Measurements from ENCODE around the gene CACNG1. TPM values are rescaled to one million over a fixed set of nuclear protein-coding genes. Genes with fewer than 3 reads are reported as not detected.

Gene CACNG1
- total and polyA plus RNA-seq, 2 donors (not counting 1 experiment from before 2014, with no cell fraction given) = not detected

DNA sequence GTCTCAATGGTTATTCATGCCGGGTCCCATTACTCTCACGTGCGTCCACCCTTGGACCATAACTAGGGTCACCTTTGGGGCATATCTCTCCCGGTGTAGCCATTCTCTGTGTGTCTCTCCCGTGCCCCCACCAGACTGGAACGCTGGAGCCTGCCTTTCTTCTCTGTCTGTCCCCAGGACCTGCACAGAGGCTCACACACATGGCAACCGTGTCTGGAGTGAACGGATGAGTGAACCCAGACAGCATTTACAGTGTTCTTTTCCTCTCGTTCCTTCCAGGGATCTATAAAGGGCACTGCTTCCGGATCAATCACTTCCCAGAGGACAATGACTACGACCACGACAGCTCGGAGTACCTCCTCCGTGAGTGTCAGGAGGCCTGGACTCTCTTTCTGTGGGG, 26.4 kb upstream of the CACNG1 start:
- no peak overlapping the region for H2AFZ ChIP-seq (ENCODE audit: low read length)
- H4K20me1 ChIP-seq (ENCODE audit: control insufficient read depth, extremely low read depth, insufficient read depth, low read length) = no peaks in the 10 kb centered on the region
- no peak overlapping the region for H3K4me3 ChIP-seq (replicated peaks in 1 of 4; ENCODE audit: control extremely low read depth in 1 of 4, insufficient read depth in 1 of 4, low read depth in 3 of 4, low read length in 4 of 4)
- no peaks in the 10 kb centered on the region for H3K36me3 ChIP-seq (ENCODE audit: control insufficient read depth, insufficient read depth, low read length)
- no peak overlapping the region for H3K4me2 ChIP-seq (ENCODE audit: extremely low read depth, insufficient read depth, low read length)
- H3K9ac ChIP-seq (ENCODE audit: insufficient read depth, low read length) = no peak overlapping the region
- no peaks in the 10 kb centered on the region for H3K79me2 ChIP-seq (ENCODE audit: control insufficient read depth, insufficient read depth, low read length)
- H3K9me3 ChIP-seq (ENCODE audit: control insufficient read depth, insufficient read depth, low read depth, low read length) = no peaks in the 10 kb centered on the region
- H3K27ac ChIP-seq (ENCODE audit: insufficient read depth, low read length) = no peak overlapping the region
- H3K27me3 ChIP-seq (ENCODE audit: control insufficient read depth, insufficient read depth, low read length) = peaks cover 5% of the 10 kb centered on the region
- no peaks in the 10 kb centered on the region for H3K4me1 ChIP-seq (ENCODE audit: control insufficient read depth, extremely low read depth, insufficient read depth, low read length)
- DNase-seq (ENCODE audit: low read depth in 2 of 2) = no peak
- TF ChIP-seq, protein P1, sequence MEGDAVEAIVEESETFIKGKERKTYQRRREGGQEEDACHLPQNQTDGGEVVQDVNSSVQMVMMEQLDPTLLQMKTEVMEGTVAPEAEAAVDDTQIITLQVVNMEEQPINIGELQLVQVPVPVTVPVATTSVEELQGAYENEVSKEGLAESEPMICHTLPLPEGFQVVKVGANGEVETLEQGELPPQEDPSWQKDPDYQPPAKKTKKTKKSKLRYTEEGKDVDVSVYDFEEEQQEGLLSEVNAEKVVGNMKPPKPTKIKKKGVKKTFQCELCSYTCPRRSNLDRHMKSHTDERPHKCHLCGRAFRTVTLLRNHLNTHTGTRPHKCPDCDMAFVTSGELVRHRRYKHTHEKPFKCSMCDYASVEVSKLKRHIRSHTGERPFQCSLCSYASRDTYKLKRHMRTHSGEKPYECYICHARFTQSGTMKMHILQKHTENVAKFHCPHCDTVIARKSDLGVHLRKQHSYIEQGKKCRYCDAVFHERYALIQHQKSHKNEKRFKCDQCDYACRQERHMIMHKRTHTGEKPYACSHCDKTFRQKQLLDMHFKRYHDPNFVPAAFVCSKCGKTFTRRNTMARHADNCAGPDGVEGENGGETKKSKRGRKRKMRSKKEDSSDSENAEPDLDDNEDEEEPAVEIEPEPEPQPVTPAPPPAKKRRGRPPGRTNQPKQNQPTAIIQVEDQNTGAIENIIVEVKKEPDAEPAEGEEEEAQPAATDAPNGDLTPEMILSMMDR (conservative IDR thresholded peaks at IDR 0.05 in 1 of 2, IDR thresholded peaks at IDR 0.05 in 1 of 2; ENCODE audit: low read depth in 1 of 2, low read length in 2 of 2) = no peak
- no peak for TF ChIP-seq EZH2 (IDR thresholded peaks at IDR 0.05; ENCODE audit: low read length, missing control alignments)

DNA sequence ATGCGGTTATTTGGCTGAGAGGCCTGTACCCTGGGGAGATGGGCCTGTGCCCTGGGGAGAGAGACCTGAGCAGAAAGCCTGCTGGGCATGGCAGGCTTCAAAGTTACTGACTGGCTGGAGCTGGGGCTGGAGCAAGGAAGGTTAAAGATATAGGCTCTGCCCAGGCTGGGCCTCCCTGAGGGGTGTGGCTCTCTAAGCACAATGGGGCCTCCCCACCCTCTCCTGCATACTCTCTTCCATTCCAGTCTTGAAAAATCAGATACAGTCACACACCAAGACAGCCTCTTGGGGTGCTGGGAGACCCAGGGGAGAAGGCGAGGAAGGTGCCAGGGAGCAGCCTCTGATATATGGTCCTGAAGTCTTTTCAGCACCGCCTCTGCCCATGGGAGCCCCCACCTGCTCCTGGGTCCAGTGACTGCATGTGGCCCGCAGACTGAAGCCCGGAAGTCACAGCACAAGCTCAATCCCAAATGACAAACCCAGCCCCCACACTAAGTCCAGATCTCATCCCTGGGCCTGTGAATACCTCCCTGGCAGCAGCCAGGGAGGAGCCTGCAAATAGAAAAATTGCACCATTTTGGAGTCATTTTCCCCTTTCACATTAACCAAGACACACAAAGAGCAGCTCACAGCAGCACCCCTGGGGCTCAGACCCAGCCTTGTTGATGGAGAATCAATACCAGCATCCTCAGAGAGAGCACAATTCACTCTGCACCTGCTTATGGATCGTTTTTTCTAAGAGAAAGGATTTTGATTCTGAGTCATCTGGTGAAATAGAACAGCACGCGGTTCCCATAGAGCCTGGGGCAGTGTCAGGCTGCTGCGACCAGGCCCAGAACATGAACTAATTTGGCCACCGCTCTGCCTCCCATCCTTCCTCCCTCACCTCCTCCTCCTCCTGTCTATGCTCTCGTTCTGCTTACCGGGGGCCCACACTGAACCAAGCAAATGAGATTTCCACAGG, 25.6 kb upstream of the CACNG1 start:
- no peak overlapping the region for H2AFZ ChIP-seq (ENCODE audit: low read length)
- H3K4me3 ChIP-seq (replicated peaks in 1 of 4; ENCODE audit: control extremely low read depth in 1 of 4, insufficient read depth in 1 of 4, low read depth in 3 of 4, low read length in 4 of 4) = no peak overlapping the region
- peaks cover 5% of the 10 kb centered on the region for H3K27me3 ChIP-seq (ENCODE audit: control insufficient read depth, insufficient read depth, low read length)
- no peaks in the 10 kb centered on the region for H3K79me2 ChIP-seq (ENCODE audit: control insufficient read depth, insufficient read depth, low read length)
- H4K20me1 ChIP-seq (ENCODE audit: control insufficient read depth, extremely low read depth, insufficient read depth, low read length) = no peaks in the 10 kb centered on the region
- H3K9me3 ChIP-seq (ENCODE audit: control insufficient read depth, insufficient read depth, low read depth, low read length) = no peaks in the 10 kb centered on the region
- no peaks in the 10 kb centered on the region for H3K4me1 ChIP-seq (ENCODE audit: control insufficient read depth, extremely low read depth, insufficient read depth, low read length)
- no peak overlapping the region for H3K4me2 ChIP-seq (ENCODE audit: extremely low read depth, insufficient read depth, low read length)
- no peak for TF ChIP-seq EZH2 (IDR thresholded peaks at IDR 0.05; ENCODE audit: low read length, missing control alignments)
- TF ChIP-seq, protein P1 (conservative IDR thresholded peaks at IDR 0.05 in 1 of 2, IDR thresholded peaks at IDR 0.05 in 1 of 2; ENCODE audit: low read depth in 1 of 2, low read length in 2 of 2) = no peak
- no peak overlapping the region for H3K27ac ChIP-seq (ENCODE audit: insufficient read depth, low read length)
- no peaks in the 10 kb centered on the region for H3K36me3 ChIP-seq (ENCODE audit: control insufficient read depth, insufficient read depth, low read length)
- H3K9ac ChIP-seq (ENCODE audit: insufficient read depth, low read length) = no peak overlapping the region
- no peak for DNase-seq (ENCODE audit: low read depth in 2 of 2)

DNA sequence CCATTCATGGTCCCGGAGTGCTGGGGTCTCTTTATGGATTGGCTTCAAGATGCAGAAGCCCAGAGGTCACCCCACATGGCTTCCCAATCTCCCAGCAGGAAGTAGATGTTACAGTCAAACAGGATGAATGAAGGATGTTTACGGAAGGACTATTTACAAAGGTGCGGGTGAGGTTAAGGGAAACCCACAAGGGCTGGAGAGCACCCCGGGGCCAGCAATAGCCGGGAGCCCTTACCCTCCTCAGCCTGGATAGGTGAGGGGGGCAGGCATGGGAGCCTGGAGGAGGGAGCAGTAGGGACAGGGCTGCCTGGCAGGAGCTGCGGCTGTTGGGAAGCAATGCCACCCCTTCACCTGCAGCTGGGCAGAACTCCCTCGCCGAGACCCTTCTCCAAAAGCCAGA, 24.5 kb upstream of the CACNG1 start:
- H3K79me2 ChIP-seq (ENCODE audit: control insufficient read depth, insufficient read depth, low read length) = no peaks in the 10 kb centered on the region
- DNase-seq (ENCODE audit: low read depth in 2 of 2) = no peak
- no peak overlapping the region for H3K27ac ChIP-seq (ENCODE audit: insufficient read depth, low read length)
- no peaks in the 10 kb centered on the region for H3K4me1 ChIP-seq (ENCODE audit: control insufficient read depth, extremely low read depth, insufficient read depth, low read length)
- H4K20me1 ChIP-seq (ENCODE audit: control insufficient read depth, extremely low read depth, insufficient read depth, low read length) = no peaks in the 10 kb centered on the region
- no peak overlapping the region for H2AFZ ChIP-seq (ENCODE audit: low read length)
- H3K36me3 ChIP-seq (ENCODE audit: control insufficient read depth, insufficient read depth, low read length) = no peaks in the 10 kb centered on the region
- no peak for TF ChIP-seq EZH2 (IDR thresholded peaks at IDR 0.05; ENCODE audit: low read length, missing control alignments)
- TF ChIP-seq, protein P1 (conservative IDR thresholded peaks at IDR 0.05 in 1 of 2, IDR thresholded peaks at IDR 0.05 in 1 of 2; ENCODE audit: low read depth in 1 of 2, low read length in 2 of 2) = no peak
- no peak overlapping the region for H3K4me3 ChIP-seq (replicated peaks in 1 of 4; ENCODE audit: control extremely low read depth in 1 of 4, insufficient read depth in 1 of 4, low read depth in 3 of 4, low read length in 4 of 4)
- peaks cover 5% of the 10 kb centered on the region for H3K27me3 ChIP-seq (ENCODE audit: control insufficient read depth, insufficient read depth, low read length)
- no peaks in the 10 kb centered on the region for H3K9me3 ChIP-seq (ENCODE audit: control insufficient read depth, insufficient read depth, low read depth, low read length)
- no peak overlapping the region for H3K4me2 ChIP-seq (ENCODE audit: extremely low read depth, insufficient read depth, low read length)
- H3K9ac ChIP-seq (ENCODE audit: insufficient read depth, low read length) = no peak overlapping the region

Measured in fibroblast of lung (primary cell).